K562 (cell line): ENCODE results near the gene FREM1. TPM values are rescaled to one million over a fixed set of nuclear protein-coding genes. Genes with fewer than 3 reads are reported as not detected.

Source experiments
- ATAC-seq: fragments of 200-7000 bp; cut with Tn5 transposase; 3 replicates; pipeline ENCODE4 v1.9.1; 2020; ENCODE audit warnings: moderate library complexity
- BruUV-seq: library from RNA; stranded (reverse); fragments of 400-500 nt; replicated peaks from 2 replicates; lab custom pipeline; 2021; lab: Mats Ljungman, UMichigan
- CTCF ChIA-PET: fragments of 300-600 bp; formaldehyde crosslinking; extraction: SDS; loops from one replicate; lab custom pipeline; 2021; ENCODE audit warnings: low intra/inter-chr PET ratio; lab: Yijun Ruan, JAX
- POLR2A ChIA-PET: fragments of 300-600, 350-650 bp; sonication (Branson Sonifier 250); formaldehyde crosslinking; extraction: SDS; loops from one replicate; lab custom pipeline; 2021; ENCODE audit warnings: antibody characterized with exemption, inconsistent platforms; lab: Yijun Ruan, JAX
- DNase-seq, 4 experiments: peaks; one replicate each; pipeline versions ENCODE4 v3.0.0 to v3.0.0-alpha.2; 2011 to 2018; ENCODE audit warnings: low spot score in 3 of 4, mixed read lengths in 3 of 4; ENCODE audit errors: extremely low read depth in 1 of 4
- FAIRE-seq: peaks from 2 replicates; lab custom pipeline; 2011; peaks lifted over from hg19 to GRCh38; lab: Jason Lieb, UNC
- H2AFZ ChIP-seq: 2 replicates; pipeline ENCODE4 v1.6.0; 2011; ENCODE audit warnings: low read depth, low read length, control low read depth, inconsistent platforms
- H3K27ac ChIP-seq: fragments of 200-600 bp; 3 replicates; pipeline ENCODE4 v1.8.0; 2011; ENCODE audit warnings: low read depth, mild to moderate bottlenecking, control low read depth, inconsistent platforms, low read length, moderate library complexity, mixed read lengths; ENCODE audit errors: extremely low read depth
- H3K27me3 ChIP-seq, 2 experiments: fragments of 300-600 bp in 1 of 2; 2 replicates in 1 of 2; 3 replicates in 1 of 2; pipeline versions ENCODE4 v1.6.0 to v1.8.0; 2011; ENCODE audit warnings: inconsistent platforms in 2 of 2, low read length in 2 of 2, mild to moderate bottlenecking in 1 of 2, mixed read lengths in 1 of 2, moderate library complexity in 1 of 2; ENCODE audit not compliant: control insufficient read depth in 2 of 2, insufficient read depth in 2 of 2
- H3K36me3 ChIP-seq: fragments of 300-600 bp; 3 replicates; pipeline ENCODE4 v1.8.0; 2011; ENCODE audit warnings: mild to moderate bottlenecking, low read length, inconsistent platforms; ENCODE audit not compliant: control insufficient read depth, insufficient read depth
- H3K4me1 ChIP-seq, 2 experiments: fragments of 200-600 bp in 1 of 2; replicated peaks in 1 of 2; 2 replicates in 1 of 2; 3 replicates in 1 of 2; pipeline versions ENCODE4 v1.5.1 to v1.8.0; 2011; ENCODE audit warnings: inconsistent platforms in 2 of 2, low read length in 2 of 2, mild to moderate bottlenecking in 1 of 2, mixed read lengths in 1 of 2, moderate library complexity in 1 of 2; ENCODE audit not compliant: control insufficient read depth in 2 of 2, insufficient read depth in 2 of 2
- H3K4me2 ChIP-seq: 2 replicates; pipeline ENCODE4 v1.6.1; 2011; ENCODE audit warnings: low read length, control low read depth, inconsistent platforms, mixed read lengths; ENCODE audit not compliant: insufficient read depth
- H3K4me3 ChIP-seq: fragments of 200-600 bp; sonication (generic), shearing (Covaris generic); 2 replicates; pipeline ENCODE4 v1.5.1; 2016; ENCODE audit warnings: control low read depth, inconsistent platforms
- H3K79me2 ChIP-seq: fragments of 200-600 bp; 3 replicates; pipeline ENCODE4 v1.8.0; 2011; ENCODE audit warnings: low read length, inconsistent platforms; ENCODE audit not compliant: control insufficient read depth, insufficient read depth
- H3K9ac ChIP-seq, 2 experiments: 2 replicates each; pipeline versions ENCODE4 v1.6.0 to v1.6.1; 2011; ENCODE audit warnings: low read depth in 2 of 2, low read length in 2 of 2, control low read depth in 1 of 2, inconsistent platforms in 1 of 2, mild to moderate bottlenecking in 1 of 2, mixed read lengths in 1 of 2; ENCODE audit not compliant: insufficient read depth in 1 of 2
- H3K9me1 ChIP-seq: one replicate; pipeline ENCODE4 v1.6.0; 2011; ENCODE audit warnings: inconsistent platforms, mild to moderate bottlenecking, low read length, moderate library complexity; ENCODE audit not compliant: control insufficient read depth, insufficient read depth
- H3K9me3 ChIP-seq: replicated peaks from 2 replicates; pipeline ENCODE4 v1.5.1; 2011; ENCODE audit warnings: low read depth, low read length, inconsistent platforms; ENCODE audit not compliant: control insufficient read depth, insufficient read depth
- H4K20me1 ChIP-seq: replicated peaks from 2 replicates; pipeline ENCODE4 v1.6.1; 2011; ENCODE audit warnings: low read length, inconsistent platforms, mixed read lengths; ENCODE audit not compliant: control insufficient read depth, insufficient read depth
- BRD9 ChIP-seq: fragments of 450-650 bp; IDR thresholded peaks from 2 replicates; pipeline ENCODE4 v1.6.1; 2018; ENCODE audit warnings: low read depth; ENCODE audit not compliant: partially characterized antibody
- BRF1 ChIP-seq: IDR thresholded peaks from 3 replicates; pipeline ENCODE4 v1.6.1; 2011; ENCODE audit warnings: borderline replicate concordance, mild to moderate bottlenecking; ENCODE audit not compliant: insufficient read length; ENCODE audit errors: extremely low read depth
- DACH1 ChIP-seq: fragments of 450-650 bp; IDR thresholded peaks from 2 replicates; pipeline ENCODE4 v1.6.1; 2018; ENCODE audit not compliant: partially characterized antibody
- EGR1 ChIP-seq: fragments of 450-650 bp; conservative IDR thresholded peaks from 2 replicates; pipeline ENCODE4 v1.6.1; 2017; ENCODE audit warnings: mild to moderate bottlenecking
- EP400 ChIP-seq: fragments of 450-650 bp; IDR thresholded peaks from 2 replicates; pipeline ENCODE4 v1.6.1; 2017; ENCODE audit warnings: antibody characterized with exemption, mild to moderate bottlenecking, moderate library complexity
- ERF ChIP-seq: fragments of 450-650 bp; formaldehyde crosslinking; IDR thresholded peaks from 2 replicates; pipeline ENCODE4 v1.4.0; 2020; ENCODE audit warnings: mild to moderate bottlenecking, mixed read lengths
- MED1 ChIP-seq: sonication (generic); formaldehyde crosslinking; IDR thresholded peaks from 2 replicates; pipeline ENCODE4 v1.8.1; 2023; ENCODE audit warnings: missing genetic modification reagents, borderline replicate concordance
- MEF2D ChIP-seq: conservative IDR thresholded peaks from 2 replicates; pipeline ENCODE4 v1.6.1; 2016; ENCODE audit warnings: low read depth, missing genetic modification characterization, missing compliant biosample characterization
- MIER1 ChIP-seq: fragments of 450-650 bp; IDR thresholded peaks from 2 replicates; pipeline ENCODE4 v1.6.1; 2016; ENCODE audit warnings: antibody characterized with exemption, mild to moderate bottlenecking, low read depth
- SMAD2 ChIP-seq: fragments of 150-350 bp; IDR thresholded peaks from 2 replicates; pipeline ENCODE4 v1.6.1; 2014; ENCODE audit warnings: low read depth, mild to moderate bottlenecking, low read length
- TBL1XR1 ChIP-seq, 2 experiments: IDR thresholded peaks; 2 replicates each; pipeline ENCODE4 v1.6.1; 2012; ENCODE audit warnings: improper control_type of control experiment in 2 of 2, low read length in 2 of 2, mild to moderate bottlenecking in 1 of 2
- TEAD2 ChIP-seq: fragments of 450-650 bp; IDR thresholded peaks from 2 replicates; pipeline ENCODE4 v1.6.1; 2016; ENCODE audit warnings: missing genetic modification characterization, control low read depth, missing compliant biosample characterization
- TEAD4 ChIP-seq, 2 experiments: sonication (generic) in 1 of 2; formaldehyde crosslinking in 1 of 2; IDR thresholded peaks; 2 replicates each; pipeline versions ENCODE4 v1.6.1 to v1.8.0; 2012 to 2022; ENCODE audit warnings: borderline replicate concordance in 1 of 2, inconsistent platforms in 1 of 2, low read length in 1 of 2, mild to moderate bottlenecking in 1 of 2, missing genetic modification reagents in 1 of 2
- ZNF143 ChIP-seq: sonication (generic); formaldehyde crosslinking; IDR thresholded peaks from 2 replicates; pipeline ENCODE4 v1.9.0; 2022; ENCODE audit warnings: mild to moderate bottlenecking, missing genetic modification reagents
- WGBS: fragments of 100-300 bp; shearing (Covaris generic); methylation state at CpG from one replicate; pipeline ENCODE4 v1.1.6; 2016; ENCODE audit warnings: low coverage, mixed read lengths; ENCODE audit not compliant: insufficient coverage; ENCODE audit errors: missing lambda C conversion rate; 5-methylcytosine and 5-hydroxymethylcytosine counted together
- in situ Hi-C: fragments of 300-500 bp; cut with MboI; formaldehyde crosslinking; loops from 4 replicates; pipeline ENCODE4 v1.15.0; 2018; ENCODE audit warnings: inconsistent platforms, mixed read lengths
- intact Hi-C: fragments of 100-400 bp; cut with micrococcal nuclease; formaldehyde crosslinking; loops from 2 replicates; pipeline ENCODE4 v1.14.2; 2022
- polyA plus RNA-seq, 8 experiments: library from polyadenylated mRNA; depleted of rRNA in 4 of 8; stranded (reverse) in 5 of 8; unstranded in 3 of 8; fragments of >200 nt; fragmentation: Nextera tagmentation in 2 of 8; fragmentation: Illumina TruSeq in 1 of 8; extraction: Ambion mirVana in 2 of 8; extraction: Trizol in 1 of 8; gene quantifications; 2 replicates each; pipeline versions ENCODE4 v1.2.1 to v1.2.3, GENCODE V29; 2011 to 2014; ENCODE audit warnings: inconsistent platforms in 1 of 8, missing spikeins in 1 of 8
- total RNA-seq, 7 experiments: library from RNA; depleted of rRNA in 6 of 7; stranded (reverse); fragments of >200 nt in 6 of 7; fragmentation: Illumina TruSeq in 2 of 7; extraction: Trizol in 2 of 7; gene quantifications; 2 replicates each; pipeline versions ENCODE4 v1.2.1 to v1.2.3, GENCODE V29; 2011 to 2021; ENCODE audit warnings: low replicate concordance in 1 of 7
- TF ChIP-seq, protein P1 (sequence below): fragments of 450-650 bp; IDR thresholded peaks from 2 replicates; pipeline ENCODE4 v1.6.1; 2016; ENCODE audit warnings: mild to moderate bottlenecking
- TF ChIP-seq, protein P2 (sequence below): fragments of 450-650 bp; formaldehyde crosslinking; IDR thresholded peaks from 2 replicates; pipeline ENCODE4 v1.4.0; 2022; ENCODE audit warnings: mild to moderate bottlenecking, moderate library complexity
- TF ChIP-seq, protein P3 (sequence below): sonication (generic); IDR thresholded peaks from 2 replicates; pipeline ENCODE4 v1.6.1; 2016

The FREM1 gene
- total and polyA plus RNA-seq, 9 of the 15 experiments (the other 6 are each of a cell fraction or from before 2014, with no cell fraction given), result 0.03 to 0.24 (median 0.13) TPM; not detected in 2

DNA sequence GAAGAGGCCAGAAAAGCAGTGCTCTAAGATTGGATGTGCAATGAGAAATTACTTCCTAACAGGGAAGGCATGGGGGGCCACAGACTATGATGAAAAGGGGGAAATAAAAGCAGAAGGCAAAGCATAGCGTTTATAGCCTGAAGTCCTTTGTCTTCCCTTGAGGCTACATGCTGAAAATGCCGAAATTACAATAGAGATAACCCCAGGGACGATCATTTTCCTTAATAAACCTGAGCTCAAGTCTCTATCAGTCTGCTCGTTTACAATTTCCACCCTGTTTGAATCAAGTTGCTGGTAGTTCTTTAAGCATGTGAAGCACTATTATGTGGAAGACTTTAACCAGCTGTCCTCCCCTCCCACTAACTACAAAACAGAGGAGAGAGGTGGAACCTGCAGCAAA is 60.4 kb downstream of the FREM1 start:
- Histone ChIP-seq H3K9me1 (no peaks in the 10 kb centered on the region), H3K4me2 (no peak overlapping the region), H3K36me3 (no peaks in the 10 kb centered on the region), H3K4me1 (no peaks in the 10 kb centered on the region), H3K27me3 (no peaks in the 10 kb centered on the region), H3K9ac (no peak overlapping the region), H2AFZ (no peak overlapping the region), H3K9me3 (no peaks in the 10 kb centered on the region), H3K79me2 (no peaks in the 10 kb centered on the region), H4K20me1 (no peaks in the 10 kb centered on the region), H3K27ac (no peak overlapping the region), H3K4me3 (no peak overlapping the region)
- ChIA-PET CTCF (no interaction called here), POLR2A (interaction anchor here (0.6 kb wide), 1 partner anchor 386 kb away, joined by 3 read pairs; no protein-coding TSS in a partner anchor)
- WGBS, result 4% methylated on average over 4 of the region's 4 CpGs
- FAIRE-seq (no peak), DNase-seq (no peak), ATAC-seq (no peak)
- intact Hi-C loops, result loop anchor here (10.0 kb wide), 1 partner anchor 285 kb away; no protein-coding TSS in a partner anchor
- in situ Hi-C loops, result no loop called here
- BruUV-seq, result no TSS peak
- TF ChIP-seq TEAD2 (tag), result no peak
- TF ChIP-seq DACH1, result no peak
- no peak for TF ChIP-seq MED1 (CRISPR knock-in tag)
- TF ChIP-seq TBL1XR1 (IDR thresholded peaks at IDR 0.05; ENCODE audit: low read length in 2 of 2), result no peak
- no peak for TF ChIP-seq ZNF143 (CRISPR knock-in tag)
- no peak for TF ChIP-seq SMAD2
- TF ChIP-seq ERF (CRISPR knock-in tag), result no peak
- TF ChIP-seq MIER1, result no peak
- no peak for TF ChIP-seq EGR1
- TF ChIP-seq BRD9, result no peak
- TF ChIP-seq, protein P1, sequence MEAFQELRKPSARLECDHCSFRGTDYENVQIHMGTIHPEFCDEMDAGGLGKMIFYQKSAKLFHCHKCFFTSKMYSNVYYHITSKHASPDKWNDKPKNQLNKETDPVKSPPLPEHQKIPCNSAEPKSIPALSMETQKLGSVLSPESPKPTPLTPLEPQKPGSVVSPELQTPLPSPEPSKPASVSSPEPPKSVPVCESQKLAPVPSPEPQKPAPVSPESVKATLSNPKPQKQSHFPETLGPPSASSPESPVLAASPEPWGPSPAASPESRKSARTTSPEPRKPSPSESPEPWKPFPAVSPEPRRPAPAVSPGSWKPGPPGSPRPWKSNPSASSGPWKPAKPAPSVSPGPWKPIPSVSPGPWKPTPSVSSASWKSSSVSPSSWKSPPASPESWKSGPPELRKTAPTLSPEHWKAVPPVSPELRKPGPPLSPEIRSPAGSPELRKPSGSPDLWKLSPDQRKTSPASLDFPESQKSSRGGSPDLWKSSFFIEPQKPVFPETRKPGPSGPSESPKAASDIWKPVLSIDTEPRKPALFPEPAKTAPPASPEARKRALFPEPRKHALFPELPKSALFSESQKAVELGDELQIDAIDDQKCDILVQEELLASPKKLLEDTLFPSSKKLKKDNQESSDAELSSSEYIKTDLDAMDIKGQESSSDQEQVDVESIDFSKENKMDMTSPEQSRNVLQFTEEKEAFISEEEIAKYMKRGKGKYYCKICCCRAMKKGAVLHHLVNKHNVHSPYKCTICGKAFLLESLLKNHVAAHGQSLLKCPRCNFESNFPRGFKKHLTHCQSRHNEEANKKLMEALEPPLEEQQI, result no peak
- TF ChIP-seq BRF1, result no peak
- TF ChIP-seq, protein P2, sequence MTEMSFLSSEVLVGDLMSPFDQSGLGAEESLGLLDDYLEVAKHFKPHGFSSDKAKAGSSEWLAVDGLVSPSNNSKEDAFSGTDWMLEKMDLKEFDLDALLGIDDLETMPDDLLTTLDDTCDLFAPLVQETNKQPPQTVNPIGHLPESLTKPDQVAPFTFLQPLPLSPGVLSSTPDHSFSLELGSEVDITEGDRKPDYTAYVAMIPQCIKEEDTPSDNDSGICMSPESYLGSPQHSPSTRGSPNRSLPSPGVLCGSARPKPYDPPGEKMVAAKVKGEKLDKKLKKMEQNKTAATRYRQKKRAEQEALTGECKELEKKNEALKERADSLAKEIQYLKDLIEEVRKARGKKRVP (CRISPR knock-in tag), result no peak
- TF ChIP-seq TEAD4 (IDR thresholded peaks at IDR 0.05; ENCODE audit: low read length), result no peak
- TF ChIP-seq TEAD4 (CRISPR knock-in tag; IDR thresholded peaks at IDR 0.05; ENCODE audit: borderline replicate concordance), result no peak
- no peak for TF ChIP-seq EP400
- TF ChIP-seq MEF2D (tag), result no peak
- TF ChIP-seq, protein P3, sequence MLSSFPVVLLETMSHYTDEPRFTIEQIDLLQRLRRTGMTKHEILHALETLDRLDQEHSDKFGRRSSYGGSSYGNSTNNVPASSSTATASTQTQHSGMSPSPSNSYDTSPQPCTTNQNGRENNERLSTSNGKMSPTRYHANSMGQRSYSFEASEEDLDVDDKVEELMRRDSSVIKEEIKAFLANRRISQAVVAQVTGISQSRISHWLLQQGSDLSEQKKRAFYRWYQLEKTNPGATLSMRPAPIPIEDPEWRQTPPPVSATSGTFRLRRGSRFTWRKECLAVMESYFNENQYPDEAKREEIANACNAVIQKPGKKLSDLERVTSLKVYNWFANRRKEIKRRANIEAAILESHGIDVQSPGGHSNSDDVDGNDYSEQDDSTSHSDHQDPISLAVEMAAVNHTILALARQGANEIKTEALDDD, result no peak
